GM10266 (cell line): Measurements from ENCODE around the gene ZNF540.

Experiments
- DNase-seq: peaks from one replicate; pipeline ENCODE4 v3.0.0; 2012; ENCODE audit errors: extremely low spot score
- CTCF ChIP-seq: IDR thresholded peaks from 2 replicates; pipeline ENCODE4 v1.5.1; 2012; ENCODE audit warnings: mild to moderate bottlenecking, low read depth; ENCODE audit not compliant: control insufficient read depth, insufficient read depth; ENCODE audit errors: missing control alignments

Gene ZNF540

GRCh38 chr19:37593996-37594303 lies 726 bp upstream of the ZNF540 start:
- no peak for TF ChIP-seq CTCF
- DNase-seq = peak; percentile 37

- no peak for DNase-seq
- TF ChIP-seq CTCF = no peak
Observed at GRCh38 chr19:37594982-37595382, 306 bp downstream of the ZNF540 start.

- TF ChIP-seq CTCF = no peak
- no peak for DNase-seq
Observed at GRCh38 chr19:37635076-37636056, 40.7 kb downstream of the ZNF540 start.

- no peak for TF ChIP-seq CTCF
- no peak for DNase-seq
Observed at GRCh38 chr19:37654118-37654517, 59.4 kb downstream of the ZNF540 start.

GRCh38 chr19:37654629-37655300 lies 60.1 kb downstream of the ZNF540 start:
- no peak for TF ChIP-seq CTCF
- peak; percentile 54 for DNase-seq

- no peak for TF ChIP-seq CTCF
- peak; percentile 82 for DNase-seq
Observed at GRCh38 chr19:37655301-37655688, 60.6 kb downstream of the ZNF540 start, which contains the start of gene ZFP30. Gene ZFP30, minus strand, starts transcription at chr19:37655465. Its CDS starts 7,643 bp downstream, at chr19:37647822.
